Spleen (tissue), 11 donors: ENCODE data around the gene EFNA2. TPM values are rescaled to one million over a fixed set of nuclear protein-coding genes. Genes with fewer than 3 reads are reported as not detected.
"Not testable (repeated sequence)": the region's sequence is repeated elsewhere in the genome, so short reads cannot be mapped to it uniquely, and the experiment has no call there.

Experiments used
- DNase-seq: peaks from one replicate; pipeline ENCODE4 v3.0.0-alpha.2; 2020
- H3K27ac ChIP-seq, 8 donors: fragments of 200-600 bp; sonication (generic) in 7 of 8; 1 replicate in 4 of 8; 2 replicates in 4 of 8; pipeline versions ENCODE4 v1.5.0 to v1.8.0; 2016 to 2021; ENCODE audit warnings: inconsistent platforms in 4 of 8, mild to moderate bottlenecking in 4 of 8, moderate library complexity in 1 of 8
- H3K27me3 ChIP-seq, 7 donors: fragments of 200-600 bp; sonication (generic) in 6 of 7; replicated peaks in 1 of 7; 1 replicate in 4 of 7; 2 replicates in 3 of 7; pipeline versions ENCODE4 v1.5.0 to v1.8.0; 2016 to 2021; ENCODE audit warnings: inconsistent platforms in 3 of 7, mild to moderate bottlenecking in 1 of 7
- H3K36me3 ChIP-seq, 6 donors: fragments of 200-600 bp; sonication (generic) in 5 of 6; 1 replicate in 4 of 6; 2 replicates in 2 of 6; pipeline versions ENCODE4 v1.5.0 to v1.8.0; 2016 to 2021; ENCODE audit warnings: inconsistent platforms in 2 of 6
- H3K4me1 ChIP-seq, 6 donors: fragments of 200-600 bp; sonication (generic) in 5 of 6; 1 replicate in 3 of 6; 2 replicates in 3 of 6; pipeline versions ENCODE4 v1.5.0 to v1.8.0; 2016 to 2021; ENCODE audit warnings: inconsistent platforms in 3 of 6
- H3K4me3 ChIP-seq, 8 donors: fragments of 200-600 bp; sonication (generic) in 7 of 8; 1 replicate in 4 of 8; 2 replicates in 4 of 8; pipeline versions ENCODE4 v1.5.0 to v1.8.0; 2016 to 2021; ENCODE audit warnings: inconsistent platforms in 4 of 8, mild to moderate bottlenecking in 4 of 8, moderate library complexity in 2 of 8
- H3K9me3 ChIP-seq, 8 donors: fragments of 200-600 bp; sonication (generic) in 7 of 8; 1 replicate in 4 of 8; 2 replicates in 4 of 8; pipeline versions ENCODE4 v1.5.0 to v1.8.0; 2016 to 2021; ENCODE audit warnings: inconsistent platforms in 4 of 8
- CTCF ChIP-seq, 11 experiments: fragments of 200-600 bp in 7 of 11; fragments of 450-650 bp in 4 of 11; sonication (generic) in 4 of 11; IDR thresholded peaks in 8 of 11; conservative IDR thresholded peaks in 3 of 11; 1 replicate in 7 of 11; 2 replicates in 4 of 11; pipeline versions ENCODE4 v1.4.0 to v1.8.0; 2016 to 2021; ENCODE audit warnings: antibody characterized with exemption in 11 of 11, inconsistent platforms in 4 of 11, mild to moderate bottlenecking in 1 of 11
- POLR2A ChIP-seq, 3 donors: fragments of 450-650 bp; IDR thresholded peaks; one replicate each; pipeline ENCODE4 v1.5.1; 2017; ENCODE audit warnings: antibody characterized with exemption in 3 of 3, mild to moderate bottlenecking in 1 of 3
- POLR2AphosphoS5 ChIP-seq, 3 donors: sonication (generic); formaldehyde crosslinking; IDR thresholded peaks; one replicate each; pipeline ENCODE4 v1.5.1; 2017; ENCODE audit warnings: antibody characterized with exemption in 3 of 3
- WGBS, 5 donors: extraction: QIAGEN DNeasy Blood & Tissue Kit in 3 of 5; methylation state at CpG; one replicate each; pipeline versions ENCODE4 v1.1.5 to v1.1.7; 2013 to 2018; 5-methylcytosine and 5-hydroxymethylcytosine counted together
- intact Hi-C: fragments of 100-400 bp; cut with DNase I; formaldehyde crosslinking; loops from one replicate; pipeline ENCODE4 v1.15.0; 2023; ENCODE audit warnings: low total_unique reads
- polyA plus RNA-seq, 3 donors: library from polyadenylated mRNA; stranded (reverse); fragments of 200-250 nt; gene quantifications; one replicate each; pipeline ENCODE4 v1.2.1, GENCODE V29; 2013
- total RNA-seq, 7 donors: library from RNA; depleted of rRNA in 3 of 7; stranded (reverse); fragments of >200 nt in 3 of 7; fragmentation: NEBNext Ultra II Directional in 4 of 7; extraction: Animal tissue kit (Norgen Biotek cat#: 25700) in 4 of 7; gene quantifications; one replicate each; pipeline versions ENCODE4 v1.1.0 to v1.2.1, GENCODE V29; 2016 to 2021
- donor health status: healthy with polysubstance abuse.
- donor health status: DM: no; HTN: no; CAD: no; lungs with moderate emphysema.
- donor health status: DM: no; HTN: no; CAD: no.
- donor health status: Bipolar disorder and iron deficiency.
- donor health status: healthy.
- donor health status: DM: no; HTN: no; CAD: no.
- donor health status: DM: yes; HTN: yes; CAD: no.

Gene EFNA2
- total and polyA plus RNA-seq, 10 donors = not detected

GRCh38 chr19:1243768-1244692, 41.6 kb upstream of the EFNA2 start:
- Histone ChIP-seq H3K4me1 (peaks cover 52 to 94% (median 83%) of the 10 kb centered on the region in 6 donors), H3K4me3 (peak overlapping the region in 5 of 8 donors; percentile 9 to 61 (median 21)), H3K27me3 (peaks cover 0 to 14% (median 0%) of the 10 kb centered on the region in 7 donors), H3K27ac (peak overlapping the region; percentile 45 to 100 (median 94)), H3K36me3 (peaks cover 0 to 15% (median 0%) of the 10 kb centered on the region in 6 donors), H3K9me3 (no peaks in the 10 kb centered on the region)
- TF ChIP-seq POLR2A (IDR thresholded peaks at IDR 0.05) (no peak), CTCF (IDR thresholded peaks at IDR 0.05 in 8 of 11, conservative IDR thresholded peaks at IDR 0.05 in 3 of 11) (peak; percentile 87 to 99 (median 97)), POLR2AphosphoS5 (IDR thresholded peaks at IDR 0.05) (peak; percentile 59 to 80 (median 68))
- WGBS, 5 donors = 54 to 78% (median 57%) methylated on average over 15 to 33 of the region's 33 CpGs
- intact Hi-C loops = loop anchor here (2.0 kb wide), 1 partner anchor 23 kb away; no protein-coding TSS in a partner anchor
- peak; percentile 97 for DNase-seq

GRCh38 chr19:1244693-1245451, 40.8 kb upstream of the EFNA2 start:
- WGBS, 5 donors = 28 to 47% (median 36%) methylated on average over 12 to 31 of the region's 31 CpGs
- DNase-seq = peak; percentile 92

DNA sequence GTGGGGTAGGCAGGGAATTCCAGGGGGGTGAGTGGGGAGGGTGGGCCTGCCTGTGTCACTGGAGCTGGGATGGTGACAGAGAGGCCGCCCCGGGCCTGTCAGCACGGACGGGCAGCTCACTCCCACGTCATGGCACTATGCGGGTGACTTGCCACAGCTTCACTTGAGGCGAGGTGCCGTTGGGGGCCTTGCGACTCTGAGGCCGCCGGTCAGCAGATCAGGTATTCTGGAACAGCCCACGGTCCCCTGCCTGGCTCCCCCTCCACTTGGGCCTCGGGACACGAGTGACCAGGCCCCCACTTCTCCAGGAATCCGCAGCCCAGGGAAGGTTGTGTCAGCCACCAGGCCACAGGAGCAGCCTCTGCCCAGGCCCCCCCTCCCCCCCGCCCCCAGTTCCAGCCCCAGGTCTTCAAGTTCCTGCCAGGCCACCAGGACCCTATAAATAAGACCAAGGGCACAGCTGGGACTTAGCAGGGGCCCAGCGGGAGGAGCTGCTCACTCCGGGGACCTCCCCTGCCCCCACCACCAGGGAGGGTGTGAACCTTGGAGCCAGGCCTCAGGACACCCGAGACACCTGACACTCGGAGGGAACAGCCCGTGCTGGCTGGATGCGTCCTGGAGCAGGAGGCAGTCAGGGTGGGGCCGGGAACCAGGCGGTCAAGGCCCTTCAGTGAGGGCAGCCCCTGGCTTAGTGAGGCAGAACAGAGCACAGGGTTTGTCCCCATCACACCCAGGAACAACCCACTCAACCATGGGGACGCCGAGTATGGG, 40.0 kb upstream of the EFNA2 start:
- Histone ChIP-seq H3K9me3 (no peaks in the 10 kb centered on the region), H3K27me3 (peaks cover 0 to under 1% (median 0%) of the 10 kb centered on the region in 7 donors), H3K36me3 (peaks cover 0 to 23% (median 2%) of the 10 kb centered on the region in 6 donors), H3K4me1 (peaks cover 48 to 78% (median 70%) of the 10 kb centered on the region in 6 donors), H3K4me3 (peak overlapping the region in 1 of 8 donors; percentile 61), H3K27ac (peak overlapping the region; percentile 45 to 100 (median 94))
- no peak for TF ChIP-seq CTCF (IDR thresholded peaks at IDR 0.05 in 8 of 11, conservative IDR thresholded peaks at IDR 0.05 in 3 of 11)
- TF ChIP-seq POLR2AphosphoS5 (IDR thresholded peaks at IDR 0.05) = peak; percentile 71 to 84 (median 75)
- WGBS, 5 donors = 63 to 85% (median 77%) methylated on average over 10 to 26 of the region's 26 CpGs
- intact Hi-C loops = loop anchor here (2.0 kb wide), 1 partner anchor 21 kb away; no protein-coding TSS in a partner anchor
- peak; percentile 88 for DNase-seq

More at GRCh38 chr19:1244693-1245451, 40.8 kb upstream of the EFNA2 start:
- Histone ChIP-seq H3K4me3 (peak overlapping the region in 5 of 8 donors; percentile 9 to 61 (median 21)), H3K27me3 (peaks cover 0 to 8% (median 0%) of the 10 kb centered on the region in 7 donors), H3K9me3 (no peaks in the 10 kb centered on the region), H3K36me3 (peaks cover 0 to 16% (median 0%) of the 10 kb centered on the region in 6 donors), H3K27ac (peak overlapping the region; percentile 45 to 100 (median 94)), H3K4me1 (peaks cover 52 to 86% (median 77%) of the 10 kb centered on the region in 6 donors)
- TF ChIP-seq CTCF (IDR thresholded peaks at IDR 0.05 in 8 of 11, conservative IDR thresholded peaks at IDR 0.05 in 3 of 11) (peak in 2 of 11 experiments; percentile 3 to 11), POLR2A (IDR thresholded peaks at IDR 0.05) (no peak), POLR2AphosphoS5 (IDR thresholded peaks at IDR 0.05) (peak; percentile 44 to 82 (median 63))
- intact Hi-C loops = loop anchor here (2.0 kb wide), 1 partner anchor 22 kb away; no protein-coding TSS in a partner anchor

DNA sequence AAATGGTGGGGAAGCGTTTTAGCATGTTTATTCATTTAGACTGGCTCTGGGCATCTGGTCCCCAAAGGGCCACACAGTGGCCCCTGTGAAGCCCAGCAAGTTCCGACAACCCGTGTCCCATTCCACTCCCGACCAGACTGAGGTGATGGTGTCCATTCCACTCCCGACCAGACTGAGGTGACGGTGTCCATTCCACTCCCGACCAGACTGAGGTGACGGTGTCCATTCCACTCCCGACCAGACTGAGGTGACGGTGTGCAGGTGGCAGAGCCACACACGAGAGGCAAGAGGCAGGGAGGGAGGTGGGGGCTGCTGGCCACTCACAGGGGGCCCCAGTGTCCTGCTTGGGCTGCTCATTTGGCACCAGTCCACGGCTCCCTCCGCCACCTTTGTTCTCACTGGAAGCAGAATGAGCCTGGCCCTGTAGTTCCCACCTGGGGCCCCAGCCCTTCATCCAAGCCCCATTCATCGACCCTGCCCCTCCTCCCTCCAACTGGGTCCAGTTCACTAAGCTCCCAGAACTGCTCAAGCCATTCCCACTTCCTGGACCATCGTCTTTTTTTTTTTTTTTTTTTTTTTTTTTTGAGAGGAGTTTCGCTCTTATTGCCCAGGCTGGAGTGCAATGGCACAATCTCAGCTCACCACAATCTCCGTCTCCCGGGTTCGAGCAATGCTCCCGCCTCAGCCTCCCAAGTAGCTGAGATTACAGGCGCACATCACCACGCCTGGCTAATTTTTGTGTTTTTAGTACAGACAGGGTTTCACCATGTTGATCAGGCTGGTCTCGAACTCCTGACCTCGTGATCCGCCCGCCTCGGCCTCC, 39.2 kb upstream of the EFNA2 start:
- H3K27me3 ChIP-seq, intact Hi-C loops, DNase-seq, H3K9me3 ChIP-seq: not testable (repeated sequence)
- Histone ChIP-seq H3K4me3 (peak overlapping the region in 1 of 8 donors; percentile 61), H3K4me1 (peaks cover 40 to 74% (median 65%) of the 10 kb centered on the region in 6 donors), H3K36me3 (peaks cover 0 to 31% (median 7%) of the 10 kb centered on the region in 6 donors), H3K27ac (peak overlapping the region; percentile 42 to 100 (median 94))
- WGBS, 5 donors = 76 to 83% (median 80%) methylated on average over 20 to 27 of the region's 27 CpGs
